Measurements from ENCODE around the gene PRMT2. TPM values are rescaled to one million over a fixed set of nuclear protein-coding genes. Genes with fewer than 3 reads are reported as not detected.
A peak's percentile ranks its signal among the peaks of the same experiment; 100 is the strongest.
"Not testable (repeated sequence)": the region's sequence is repeated elsewhere in the genome, so short reads cannot be mapped to it uniquely, and the experiment has no call there.

PRMT2 gene
- total RNA-seq, 1 experiment from 2014 or later, result 83.0 TPM

DNA sequence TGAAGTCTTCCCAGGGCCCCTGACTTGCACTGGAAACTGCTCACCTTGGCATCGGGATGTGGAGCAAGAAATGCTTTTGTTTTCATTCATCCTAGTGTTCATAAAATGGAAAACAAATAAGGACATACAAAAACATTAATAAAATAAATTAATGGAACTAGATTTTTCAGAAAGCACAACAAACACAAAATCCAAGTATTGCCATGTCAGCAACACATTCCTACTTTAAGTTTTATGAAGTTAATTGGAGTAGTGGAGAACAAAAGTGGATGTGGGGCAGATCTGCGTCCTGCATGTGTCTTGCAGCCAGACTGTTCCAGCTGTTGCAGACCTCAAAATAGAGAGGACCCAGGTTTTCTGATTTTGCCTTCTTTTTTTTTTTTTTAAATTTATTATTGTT, 32.9 kb downstream of the PRMT2 start:
- DNase-seq (ENCODE audit: low read depth), result no peak

GRCh38 chr21:46668904-46669303, 33.4 kb downstream of the PRMT2 start:
- not testable (repeated sequence) for DNase-seq (ENCODE audit: low read depth)

DNA sequence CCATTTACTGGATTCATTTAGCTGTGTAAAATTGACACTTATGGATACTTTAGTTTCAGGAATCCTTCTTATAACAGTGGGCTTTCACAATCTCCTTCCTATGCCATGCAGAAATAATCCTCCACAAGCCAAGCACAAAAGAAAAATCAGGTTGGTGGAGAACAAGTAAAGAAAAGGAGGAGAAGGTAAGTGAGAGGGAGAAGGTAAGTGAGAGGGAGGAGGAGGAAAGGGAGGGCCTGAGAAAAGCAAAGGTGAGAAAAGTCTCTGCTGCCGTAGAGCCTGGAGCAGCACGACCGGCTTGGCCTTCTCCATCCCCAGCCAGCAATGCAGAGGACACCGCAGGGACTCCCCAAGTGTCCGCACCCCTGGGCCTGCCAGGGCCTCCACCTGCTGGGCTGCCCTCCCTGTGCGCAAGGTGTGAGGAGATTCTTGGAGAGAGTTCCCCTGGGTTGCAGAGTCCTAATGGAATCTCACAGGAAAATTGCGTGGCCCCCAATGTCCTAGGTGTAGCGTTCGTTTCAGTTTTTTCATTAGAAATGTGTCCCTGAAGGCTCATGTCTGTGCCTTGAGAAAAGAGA, 39.0 kb downstream of the PRMT2 start:
- DNase-seq (ENCODE audit: low read depth), result no peak

DNA sequence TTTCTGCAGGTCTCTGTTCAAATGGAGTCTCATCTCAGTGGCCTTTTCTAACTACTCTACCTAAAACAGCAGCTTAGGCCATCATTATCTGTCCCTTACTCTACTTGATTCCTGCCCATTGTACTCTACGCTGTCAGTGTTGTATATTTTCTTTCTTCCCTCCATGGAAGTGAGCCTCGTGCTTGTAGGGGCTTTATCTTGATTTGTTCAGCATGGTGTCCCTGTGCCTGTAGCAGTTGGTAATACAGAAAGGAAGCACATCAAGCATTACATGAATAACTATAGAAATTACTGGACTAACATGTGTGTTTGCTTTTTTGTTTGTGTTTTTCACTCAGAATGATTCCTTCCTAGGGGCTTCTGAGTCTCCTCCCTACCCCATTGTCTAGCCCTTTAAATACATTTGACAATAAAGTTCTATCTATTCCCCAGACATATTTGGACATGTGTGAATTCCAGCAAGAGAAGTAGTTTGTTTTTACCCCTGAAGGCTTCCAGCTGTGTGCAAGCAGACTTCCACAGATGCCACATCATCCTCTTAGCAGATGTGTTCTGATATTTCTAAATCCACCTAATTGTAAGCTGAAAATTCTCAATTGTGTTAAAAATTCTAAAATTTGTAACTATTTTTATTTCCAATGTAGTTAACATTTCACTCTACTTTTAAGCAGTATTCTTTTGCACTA, 40.3 kb downstream of the PRMT2 start:
- peak; percentile 13 for DNase-seq (ENCODE audit: low read depth)

GRCh38 chr21:46676542-46676941, 41.1 kb downstream of the PRMT2 start:
- not testable (repeated sequence) for DNase-seq (ENCODE audit: low read depth)

DNA sequence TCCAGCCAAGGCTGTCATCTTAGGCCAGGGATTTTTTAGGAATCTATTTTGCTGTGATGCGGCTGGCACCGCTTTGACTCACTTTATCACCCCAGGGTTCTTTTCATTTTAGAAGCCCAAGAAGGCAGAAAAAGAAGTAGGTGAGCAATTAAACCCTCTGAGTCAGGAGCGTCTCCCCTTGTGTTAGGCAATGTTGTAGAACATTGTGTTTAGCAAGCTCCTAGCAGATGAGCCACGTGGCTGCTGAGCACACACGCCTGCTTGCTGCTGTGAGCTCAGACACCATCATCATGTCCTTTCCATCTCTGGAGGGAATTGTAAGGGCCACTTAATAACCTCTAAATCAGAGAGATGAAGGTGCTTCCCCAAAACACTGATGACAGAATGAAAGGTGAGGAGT, 46.1 kb downstream of the PRMT2 start:
- DNase-seq (ENCODE audit: low read depth), result peak; percentile 34

GRCh38 chr21:46698652-46699051, 63.2 kb downstream of the PRMT2 start:
- DNase-seq (ENCODE audit: low read depth), result not testable (repeated sequence)

- not testable (repeated sequence) for DNase-seq (ENCODE audit: low read depth)
Measured at GRCh38 chr21:46699104-46699503, 63.6 kb downstream of the PRMT2 start.

Other genes starting within 250 kb of the PRMT2 start
- gene DIP2A, start 176.8 kb upstream of the PRMT2 start, total RNA-seq (2014; rRNA removed; shearing (Covaris generic)), result 13.6 and 14.3 TPM in 2 replicates
- 27.7 and 31.8 TPM in 2 replicates for gene S100B, start 30.6 kb upstream of the PRMT2 start, total RNA-seq (2014; rRNA removed; shearing (Covaris generic))